ENCODE data around the gene LZTS3.
"Not testable (repeated sequence)": the region's sequence is repeated elsewhere in the genome, so short reads cannot be mapped to it uniquely, and the experiment has no call there.

LZTS3 gene

DNA sequence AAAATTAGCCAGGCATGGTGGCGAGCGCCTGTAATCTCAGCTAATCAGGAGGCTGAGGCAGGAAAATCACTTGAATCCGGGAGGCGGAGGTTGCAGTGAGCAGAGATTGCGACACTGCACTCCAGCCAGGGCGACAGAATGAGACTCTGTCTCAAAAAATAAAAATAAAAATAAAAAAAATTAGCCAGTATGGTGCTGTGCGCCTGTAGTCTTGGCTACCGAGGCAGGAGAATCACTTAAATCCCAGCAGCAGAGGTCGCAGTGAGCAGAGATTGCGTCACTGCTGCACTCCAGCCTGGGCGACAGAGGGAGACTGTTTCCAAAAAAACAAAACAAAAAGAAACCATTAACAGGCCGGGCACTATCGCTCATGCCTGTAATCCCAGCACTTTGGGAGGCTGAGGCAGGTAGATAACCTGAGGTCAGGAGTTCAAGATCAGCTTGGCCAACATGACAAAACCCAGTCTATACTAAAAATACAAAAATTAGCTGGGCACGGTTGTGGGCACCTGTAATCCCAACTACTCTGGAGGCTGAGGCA, 55.4 kb downstream of the LZTS3 start:
- not testable (repeated sequence) for H3K9me3 ChIP-seq (ENCODE audit: control insufficient read depth, low read length); H3K4me1 ChIP-seq (ENCODE audit: control insufficient read depth, insufficient read depth, low read length, poor library complexity, severe bottlenecking); H3K27ac ChIP-seq (ENCODE audit: low read depth, low read length, severe bottlenecking); H3K4me3 ChIP-seq (ENCODE audit: extremely low read depth, insufficient read depth, low read length, poor library complexity, severe bottlenecking)
- WGBS, 2 experiments (ENCODE audit: insufficient coverage in 2 of 2), result 62 to 81% methylated on average over 6 to 9 of the region's 14 CpGs
- peaks cover 34% of the 10 kb centered on the region for H3K36me3 ChIP-seq (ENCODE audit: control insufficient read depth, insufficient read depth, low read length)

DNA sequence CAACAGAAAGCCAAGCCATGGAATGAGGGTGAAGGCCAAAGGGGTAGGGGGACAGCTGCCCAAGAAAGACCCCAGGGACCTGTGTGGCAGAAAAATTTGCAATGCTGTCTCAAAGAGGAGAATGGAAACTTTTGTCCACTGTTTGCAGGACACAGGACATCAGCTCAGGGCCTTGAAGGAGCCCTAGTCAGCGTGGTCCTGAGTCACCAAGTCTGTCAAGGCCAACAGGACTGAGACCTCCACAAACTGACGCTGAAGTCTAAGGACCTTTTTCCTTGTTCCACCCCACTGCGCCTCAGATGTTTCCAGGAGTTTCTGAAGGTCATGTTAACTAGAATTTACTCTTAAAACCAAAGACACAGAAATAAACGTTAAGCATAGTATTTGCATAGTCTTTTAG, 57.0 kb downstream of the LZTS3 start:
- Histone ChIP-seq H3K9me3 (ENCODE audit: control insufficient read depth, low read length) (no peaks in the 10 kb centered on the region), H3K4me1 (ENCODE audit: control insufficient read depth, insufficient read depth, low read length, poor library complexity, severe bottlenecking) (no peaks in the 10 kb centered on the region), H3K27ac (ENCODE audit: low read depth, low read length, severe bottlenecking) (no peak overlapping the region), H3K36me3 (ENCODE audit: control insufficient read depth, insufficient read depth, low read length) (peaks cover 18% of the 10 kb centered on the region), H3K4me3 (ENCODE audit: extremely low read depth, insufficient read depth, low read length, poor library complexity, severe bottlenecking) (no peak overlapping the region)
- 90 to 100% methylated on average over 2 of the region's 4 CpGs for WGBS, 2 experiments (ENCODE audit: insufficient coverage in 2 of 2)

DNA sequence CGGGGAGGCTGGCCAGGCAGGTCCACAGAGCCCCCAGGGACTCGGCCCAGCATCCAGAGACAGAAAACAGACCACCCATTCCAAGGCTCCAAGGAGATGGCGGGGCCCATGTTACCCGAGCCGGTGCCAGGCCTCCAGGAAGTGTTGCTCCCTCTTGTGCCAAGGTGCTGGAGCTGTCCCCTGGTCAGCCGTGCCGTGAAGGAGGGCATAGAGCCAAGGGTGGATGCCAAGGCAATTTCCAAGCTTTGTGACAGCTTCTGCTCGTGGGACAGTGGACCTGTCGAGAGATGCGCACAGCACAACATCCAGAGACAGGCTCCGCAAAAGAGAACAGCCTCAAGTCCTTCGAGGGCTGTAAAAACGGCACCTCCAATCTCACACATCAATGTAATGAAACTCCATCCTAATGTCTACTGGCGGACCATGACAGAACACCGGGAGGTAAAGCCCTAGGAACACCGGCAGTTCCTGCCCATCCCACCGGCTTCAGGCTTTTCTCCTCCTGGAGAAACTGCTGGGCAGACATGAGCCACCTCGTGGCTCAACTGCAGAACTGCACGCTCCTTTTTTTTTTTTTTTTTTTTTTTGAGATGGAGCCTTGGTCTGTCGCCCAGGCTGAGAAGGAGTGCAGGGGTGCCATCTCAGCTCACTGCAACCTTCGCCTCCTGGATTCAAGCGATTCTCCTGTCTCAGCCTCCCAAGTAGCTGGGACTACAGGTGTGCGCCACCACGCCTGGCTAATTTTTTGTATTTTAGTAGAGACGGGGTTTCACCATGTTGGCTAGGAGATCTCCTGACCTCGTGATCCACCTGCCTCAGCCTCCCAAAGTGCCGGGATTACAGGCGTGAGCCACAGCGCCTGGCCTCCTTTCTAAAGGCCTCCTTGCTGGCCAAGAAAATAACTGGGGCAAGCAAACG, 57.9 kb downstream of the LZTS3 start:
- H3K36me3 ChIP-seq (ENCODE audit: control insufficient read depth, insufficient read depth, low read length), result peaks cover 10% of the 10 kb centered on the region
- 71 to 76% methylated on average over 23 to 25 of the region's 30 CpGs for WGBS, 2 experiments (ENCODE audit: insufficient coverage in 2 of 2)
- H3K4me3 ChIP-seq (ENCODE audit: extremely low read depth, insufficient read depth, low read length, poor library complexity, severe bottlenecking), result no peak overlapping the region
- H3K4me1 ChIP-seq (ENCODE audit: control insufficient read depth, insufficient read depth, low read length, poor library complexity, severe bottlenecking), result no peaks in the 10 kb centered on the region
- H3K9me3 ChIP-seq (ENCODE audit: control insufficient read depth, low read length), result no peaks in the 10 kb centered on the region
- no peak overlapping the region for H3K27ac ChIP-seq (ENCODE audit: low read depth, low read length, severe bottlenecking)

Data from mesodermal cell (in vitro differentiated cells).